Thyroid gland (tissue), 4 donors: Measurements from ENCODE around the gene SARDH.

ENCODE experiments used
- POLR2A ChIP-seq, 2 donors: fragments of 450-650 bp; IDR thresholded peaks; one replicate each; pipeline ENCODE4 v1.6.1; 2017; ENCODE audit warnings: antibody characterized with exemption in 2 of 2, mild to moderate bottlenecking in 2 of 2, moderate library complexity in 1 of 2
- TF ChIP-seq, protein P1 (sequence below), 6 experiments: fragments of 200-600 bp in 3 of 6; fragments of 450-650 bp in 3 of 6; sonication (generic) in 3 of 6; IDR thresholded peaks; one replicate each; pipeline ENCODE4 v1.5.1; 2016 to 2019; ENCODE audit warnings: antibody characterized with exemption in 6 of 6, mild to moderate bottlenecking in 2 of 6, inconsistent platforms in 1 of 6, moderate library complexity in 1 of 6

DNA sequence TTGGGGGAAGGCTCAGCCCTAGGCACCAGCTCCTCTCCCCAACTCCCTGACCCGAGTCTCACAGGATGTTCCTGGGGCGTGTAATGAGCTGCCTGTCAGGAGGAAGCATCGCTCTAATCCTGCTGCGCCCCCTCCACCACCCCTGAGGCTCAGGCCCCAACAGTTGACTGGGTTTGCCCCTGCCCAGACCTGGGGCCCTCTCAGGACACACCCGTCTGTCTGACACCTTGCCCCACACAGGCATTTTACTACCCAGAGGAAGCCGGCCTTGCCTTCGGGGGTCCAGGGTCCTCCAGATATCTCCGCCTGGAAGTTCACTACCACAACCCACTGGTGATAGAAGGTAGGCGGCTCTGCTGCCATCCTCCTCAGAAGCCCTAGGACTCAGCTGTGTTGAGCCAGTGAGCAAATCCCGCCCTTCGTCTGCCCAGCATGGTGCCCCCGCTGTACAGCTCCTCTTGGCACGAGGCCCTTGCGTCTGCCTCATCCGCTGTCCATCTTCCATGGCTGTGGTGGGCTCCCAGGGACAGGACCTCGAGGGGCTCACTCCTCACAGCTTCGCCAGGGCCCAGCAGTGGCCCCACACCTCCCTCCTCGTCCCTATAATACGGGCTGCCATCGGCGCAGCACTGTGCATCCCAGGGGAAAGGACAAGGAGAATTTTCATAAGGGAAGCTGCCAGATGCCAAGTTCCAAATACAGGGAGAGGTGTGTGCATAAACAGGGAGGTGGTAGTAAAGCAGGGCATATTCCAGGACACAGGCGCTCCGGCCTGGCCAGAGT, 94.0 kb downstream of the SARDH start:
- TF ChIP-seq, protein P1, sequence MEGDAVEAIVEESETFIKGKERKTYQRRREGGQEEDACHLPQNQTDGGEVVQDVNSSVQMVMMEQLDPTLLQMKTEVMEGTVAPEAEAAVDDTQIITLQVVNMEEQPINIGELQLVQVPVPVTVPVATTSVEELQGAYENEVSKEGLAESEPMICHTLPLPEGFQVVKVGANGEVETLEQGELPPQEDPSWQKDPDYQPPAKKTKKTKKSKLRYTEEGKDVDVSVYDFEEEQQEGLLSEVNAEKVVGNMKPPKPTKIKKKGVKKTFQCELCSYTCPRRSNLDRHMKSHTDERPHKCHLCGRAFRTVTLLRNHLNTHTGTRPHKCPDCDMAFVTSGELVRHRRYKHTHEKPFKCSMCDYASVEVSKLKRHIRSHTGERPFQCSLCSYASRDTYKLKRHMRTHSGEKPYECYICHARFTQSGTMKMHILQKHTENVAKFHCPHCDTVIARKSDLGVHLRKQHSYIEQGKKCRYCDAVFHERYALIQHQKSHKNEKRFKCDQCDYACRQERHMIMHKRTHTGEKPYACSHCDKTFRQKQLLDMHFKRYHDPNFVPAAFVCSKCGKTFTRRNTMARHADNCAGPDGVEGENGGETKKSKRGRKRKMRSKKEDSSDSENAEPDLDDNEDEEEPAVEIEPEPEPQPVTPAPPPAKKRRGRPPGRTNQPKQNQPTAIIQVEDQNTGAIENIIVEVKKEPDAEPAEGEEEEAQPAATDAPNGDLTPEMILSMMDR (IDR thresholded peaks at IDR 0.05), result no peak
- no peak for TF ChIP-seq POLR2A (IDR thresholded peaks at IDR 0.05)
